Mesothelial cell of epicardium (in vitro differentiated cells): Measurements from ENCODE around the gene FAM174A. TPM values are rescaled to one million over a fixed set of nuclear protein-coding genes. Genes with fewer than 3 reads are reported as not detected.

Experiments
- DNase-seq, 2 experiments: peaks; one replicate each; pipeline ENCODE4 v3.0.0; 2021; ENCODE audit warnings: low spot score in 2 of 2; ENCODE audit not compliant: unreplicated experiment in 2 of 2
- H3K27ac Mint-ChIP-seq: 2 replicates; pipeline ENCODE4 v1.8.0; 2021; ENCODE audit warnings: mixed read lengths
- H3K27me3 Mint-ChIP-seq: 2 replicates; pipeline ENCODE4 v1.8.0; 2021; ENCODE audit warnings: low read depth, mixed read lengths
- H3K36me3 Mint-ChIP-seq: 2 replicates; pipeline ENCODE4 v1.8.0; 2021; ENCODE audit warnings: mixed read lengths
- H3K4me1 Mint-ChIP-seq: 2 replicates; pipeline ENCODE4 v1.8.0; 2021; ENCODE audit warnings: mixed read lengths
- H3K4me3 Mint-ChIP-seq: 2 replicates; pipeline ENCODE4 v1.8.0; 2021; ENCODE audit warnings: mild to moderate bottlenecking, moderate library complexity, mixed read lengths
- H3K9me3 Mint-ChIP-seq: 2 replicates; pipeline ENCODE4 v1.8.0; 2021; ENCODE audit warnings: mixed read lengths
- total RNA-seq: library from RNA; stranded (reverse); gene quantifications from 3 replicates; pipeline ENCODE4 v1.2.1, GENCODE V29; 2021
- TF ChIP-seq, protein P1 (sequence below): fragments of 200-600 bp; sonication (generic); IDR thresholded peaks from one replicate; pipeline ENCODE4 v1.5.0; 2021; ENCODE audit warnings: antibody characterized with exemption; ENCODE audit not compliant: unreplicated experiment

Gene FAM174A
- total RNA-seq, 1 donor from 2014 or later, result 12.5 TPM

- Mint-ChIP-seq H3K4me1 (peaks cover 7% of the 10 kb centered on the region), H3K9me3 (peaks cover 26% of the 10 kb centered on the region), H3K27me3 (no peaks in the 10 kb centered on the region), H3K27ac (no peak overlapping the region), H3K4me3 (no peak overlapping the region), H3K36me3 (no peaks in the 10 kb centered on the region)
- TF ChIP-seq, protein P1, sequence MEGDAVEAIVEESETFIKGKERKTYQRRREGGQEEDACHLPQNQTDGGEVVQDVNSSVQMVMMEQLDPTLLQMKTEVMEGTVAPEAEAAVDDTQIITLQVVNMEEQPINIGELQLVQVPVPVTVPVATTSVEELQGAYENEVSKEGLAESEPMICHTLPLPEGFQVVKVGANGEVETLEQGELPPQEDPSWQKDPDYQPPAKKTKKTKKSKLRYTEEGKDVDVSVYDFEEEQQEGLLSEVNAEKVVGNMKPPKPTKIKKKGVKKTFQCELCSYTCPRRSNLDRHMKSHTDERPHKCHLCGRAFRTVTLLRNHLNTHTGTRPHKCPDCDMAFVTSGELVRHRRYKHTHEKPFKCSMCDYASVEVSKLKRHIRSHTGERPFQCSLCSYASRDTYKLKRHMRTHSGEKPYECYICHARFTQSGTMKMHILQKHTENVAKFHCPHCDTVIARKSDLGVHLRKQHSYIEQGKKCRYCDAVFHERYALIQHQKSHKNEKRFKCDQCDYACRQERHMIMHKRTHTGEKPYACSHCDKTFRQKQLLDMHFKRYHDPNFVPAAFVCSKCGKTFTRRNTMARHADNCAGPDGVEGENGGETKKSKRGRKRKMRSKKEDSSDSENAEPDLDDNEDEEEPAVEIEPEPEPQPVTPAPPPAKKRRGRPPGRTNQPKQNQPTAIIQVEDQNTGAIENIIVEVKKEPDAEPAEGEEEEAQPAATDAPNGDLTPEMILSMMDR, result no peak
- DNase-seq, result no peak
These were observed 74.4 kb downstream of the FAM174A start for GRCh38 chr5:100609594-100609993.

DNA sequence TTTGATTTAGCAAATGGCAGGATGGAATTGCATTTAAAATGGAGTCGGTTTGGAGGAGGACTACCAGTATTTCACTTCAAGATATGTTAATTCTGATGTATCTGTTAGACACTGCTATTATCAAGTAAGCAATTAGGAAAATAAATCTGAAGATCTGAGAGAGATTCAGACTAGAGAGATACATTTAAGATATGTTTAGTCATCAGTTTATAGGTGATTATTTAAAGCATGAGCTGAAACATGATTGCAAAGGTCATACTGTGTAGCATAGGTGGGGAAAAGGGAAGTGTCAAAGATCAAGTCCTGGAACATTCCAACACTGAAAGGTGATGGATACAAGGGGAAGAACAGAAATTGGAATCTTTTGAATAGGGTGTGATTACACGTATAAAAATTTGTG lies 79.1 kb downstream of the FAM174A start:
- no peak for DNase-seq
- no peak overlapping the region for H3K4me3 Mint-ChIP-seq
- TF ChIP-seq, protein P1, result no peak
- H3K4me1 Mint-ChIP-seq, result peaks cover 12% of the 10 kb centered on the region
- no peaks in the 10 kb centered on the region for H3K36me3 Mint-ChIP-seq
- no peaks in the 10 kb centered on the region for H3K27me3 Mint-ChIP-seq
- no peak overlapping the region for H3K27ac Mint-ChIP-seq
- peaks cover 19% of the 10 kb centered on the region for H3K9me3 Mint-ChIP-seq

DNA sequence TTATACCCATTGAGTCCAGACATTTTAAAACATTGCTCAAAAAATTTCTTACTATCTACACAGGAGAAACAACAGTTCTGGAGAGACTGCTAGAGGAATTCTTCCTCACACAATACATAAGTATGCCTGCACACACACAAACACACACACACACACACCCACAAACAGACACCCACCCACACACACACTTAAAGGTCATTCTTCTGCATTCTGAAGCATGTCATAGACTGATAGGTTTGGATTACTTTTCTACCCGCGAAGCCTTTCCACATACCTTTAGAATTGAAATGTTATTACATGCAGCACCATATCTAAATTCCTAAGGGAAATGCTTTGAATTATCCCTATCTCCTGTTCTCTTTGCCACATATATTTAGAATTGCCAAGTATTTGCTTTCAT lies 80.2 kb downstream of the FAM174A start:
- peaks cover 9% of the 10 kb centered on the region for H3K9me3 Mint-ChIP-seq
- TF ChIP-seq, protein P1, result no peak
- DNase-seq, result no peak
- H3K4me3 Mint-ChIP-seq, result no peak overlapping the region
- no peak overlapping the region for H3K27ac Mint-ChIP-seq
- H3K4me1 Mint-ChIP-seq, result peaks cover 12% of the 10 kb centered on the region
- H3K36me3 Mint-ChIP-seq, result no peaks in the 10 kb centered on the region
- H3K27me3 Mint-ChIP-seq, result no peaks in the 10 kb centered on the region

DNA sequence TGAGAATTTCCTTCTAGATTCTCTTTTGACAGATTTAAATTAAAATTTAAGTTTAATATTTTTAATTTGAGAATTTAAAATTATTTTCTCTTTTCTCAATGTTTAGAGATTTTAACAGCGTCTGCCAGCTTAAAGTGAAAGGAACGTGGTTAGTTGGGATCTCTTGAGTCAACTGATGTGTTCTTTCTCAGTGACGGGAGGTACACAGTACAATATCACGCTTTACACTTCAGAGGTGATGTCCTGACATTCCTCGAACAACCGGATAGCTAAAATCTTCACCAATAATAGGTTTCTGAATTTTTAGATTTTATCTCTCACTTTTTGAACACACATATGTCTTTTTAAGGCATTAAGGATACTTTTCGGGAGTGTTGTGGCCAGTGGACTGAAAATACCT lies 81.1 kb downstream of the FAM174A start:
- TF ChIP-seq, protein P1, result no peak
- no peak for DNase-seq
- Mint-ChIP-seq H3K4me3 (no peak overlapping the region), H3K9me3 (peaks cover 5% of the 10 kb centered on the region), H3K4me1 (peaks cover 12% of the 10 kb centered on the region), H3K36me3 (no peaks in the 10 kb centered on the region), H3K27ac (no peak overlapping the region), H3K27me3 (no peaks in the 10 kb centered on the region)

DNA sequence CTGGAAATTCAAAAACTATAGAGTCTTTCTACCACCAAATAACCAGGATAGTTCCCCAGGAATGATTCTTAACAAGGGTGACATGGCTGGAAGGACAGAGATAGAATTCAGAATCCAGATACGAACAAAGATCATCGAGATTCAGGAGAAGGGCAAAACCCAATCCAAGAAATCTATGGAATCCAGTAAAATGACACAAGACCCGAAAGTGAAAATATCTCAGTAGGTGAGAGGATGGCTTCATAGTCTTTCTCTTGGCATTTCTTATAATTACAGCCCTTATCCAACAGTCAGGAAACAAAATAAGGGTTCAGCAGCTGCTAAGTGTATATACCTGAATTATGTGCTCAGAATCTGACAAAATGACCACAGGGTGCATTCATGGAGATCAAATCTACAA lies 81.8 kb downstream of the FAM174A start:
- Mint-ChIP-seq H3K27ac (no peak overlapping the region), H3K36me3 (no peaks in the 10 kb centered on the region), H3K27me3 (peaks cover 2% of the 10 kb centered on the region), H3K4me1 (peaks cover 12% of the 10 kb centered on the region), H3K4me3 (no peak overlapping the region), H3K9me3 (peaks cover 5% of the 10 kb centered on the region)
- DNase-seq, result no peak
- TF ChIP-seq, protein P1, result no peak

- no peaks in the 10 kb centered on the region for H3K9me3 Mint-ChIP-seq
- no peak overlapping the region for H3K27ac Mint-ChIP-seq
- H3K4me1 Mint-ChIP-seq, result no peaks in the 10 kb centered on the region
- TF ChIP-seq, protein P1, result no peak
- H3K36me3 Mint-ChIP-seq, result no peaks in the 10 kb centered on the region
- no peak for DNase-seq
- H3K27me3 Mint-ChIP-seq, result peaks cover 10% of the 10 kb centered on the region
- no peak overlapping the region for H3K4me3 Mint-ChIP-seq
These were observed 88.5 kb downstream of the FAM174A start for GRCh38 chr5:100623719-100624118.
